GM21737 (cell line): ENCODE data around the gene FLOT2.

Experiments used
- ATAC-seq: cut with Tn5 transposase; IDR thresholded peaks from one replicate; pipeline ENCODE4 v1.9.1; 2021; ENCODE audit warnings: mild to moderate bottlenecking, moderate library complexity; ENCODE audit not compliant: unreplicated experiment

The FLOT2 gene

DNA sequence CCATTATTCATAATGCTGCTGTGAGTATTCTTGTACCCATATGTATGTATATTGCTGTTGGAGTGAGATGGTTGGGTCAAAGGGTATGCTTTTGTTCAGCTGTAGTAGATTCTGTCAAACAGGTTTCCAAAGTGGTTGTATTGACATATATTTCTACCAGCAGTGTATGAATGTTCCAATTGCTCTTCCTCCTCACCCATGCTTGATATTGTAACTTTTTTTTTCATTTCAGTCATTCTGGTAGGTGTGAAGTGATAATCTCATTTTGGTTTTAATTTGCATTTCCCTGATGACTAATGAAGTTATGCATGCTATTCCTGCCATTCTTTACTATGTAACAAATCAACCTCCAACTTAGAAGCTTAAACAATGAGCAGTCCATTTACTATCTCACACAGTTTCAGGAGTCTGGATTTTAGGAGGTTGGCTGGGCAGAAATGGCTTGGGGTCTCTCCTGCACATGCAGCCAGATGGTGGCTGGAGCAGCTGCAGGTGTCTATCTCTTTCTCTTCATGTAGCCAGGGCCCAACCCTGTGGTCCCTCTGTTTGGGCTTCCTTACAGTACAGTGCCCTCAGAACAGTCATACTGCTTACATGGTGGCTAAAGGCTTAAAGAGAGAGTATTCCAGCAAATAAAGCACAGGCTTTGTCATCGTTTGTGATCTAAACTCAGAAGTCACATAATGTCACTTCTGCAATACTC, 21.5 kb downstream of the FLOT2 start:
- no peak for ATAC-seq

DNA sequence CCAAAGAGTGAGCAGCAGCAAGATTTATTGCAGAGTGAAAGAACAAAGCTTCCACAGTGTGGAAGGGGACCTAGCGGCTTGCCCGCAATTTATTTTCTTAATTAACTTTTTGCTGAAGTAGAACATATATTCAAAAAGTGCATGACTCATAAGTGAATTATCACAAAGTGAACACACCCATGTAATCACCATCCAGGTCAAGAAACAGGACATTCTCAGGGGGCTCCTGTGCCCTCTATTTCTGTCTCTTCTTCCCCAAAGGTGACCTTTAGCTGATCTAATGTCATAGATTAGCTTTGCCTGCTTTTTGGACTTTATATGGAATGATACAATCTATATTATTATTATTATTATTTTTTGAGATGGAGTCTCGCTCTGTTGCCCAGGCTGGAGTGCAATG, 22.8 kb downstream of the FLOT2 start:
- ATAC-seq, result no peak

DNA sequence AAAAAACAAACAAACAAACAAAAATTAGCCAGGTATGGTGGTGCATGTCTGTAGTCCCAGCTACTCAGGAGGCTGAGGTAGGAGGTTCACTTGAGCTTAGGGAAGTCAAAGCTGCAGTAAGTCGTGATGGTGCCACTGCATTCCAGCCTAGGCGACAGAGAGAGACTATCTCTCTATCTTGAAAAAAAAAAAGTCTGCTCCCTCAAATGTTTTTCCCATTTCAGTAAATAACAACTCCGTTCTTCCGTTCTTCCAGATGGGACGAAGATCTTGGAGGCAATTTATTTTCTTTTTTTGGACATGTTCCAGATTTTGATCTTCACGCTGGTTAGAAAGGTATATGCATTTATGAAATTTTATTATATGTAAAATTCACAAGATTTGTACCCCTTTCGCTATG, 23.7 kb downstream of the FLOT2 start:
- no peak for ATAC-seq

DNA sequence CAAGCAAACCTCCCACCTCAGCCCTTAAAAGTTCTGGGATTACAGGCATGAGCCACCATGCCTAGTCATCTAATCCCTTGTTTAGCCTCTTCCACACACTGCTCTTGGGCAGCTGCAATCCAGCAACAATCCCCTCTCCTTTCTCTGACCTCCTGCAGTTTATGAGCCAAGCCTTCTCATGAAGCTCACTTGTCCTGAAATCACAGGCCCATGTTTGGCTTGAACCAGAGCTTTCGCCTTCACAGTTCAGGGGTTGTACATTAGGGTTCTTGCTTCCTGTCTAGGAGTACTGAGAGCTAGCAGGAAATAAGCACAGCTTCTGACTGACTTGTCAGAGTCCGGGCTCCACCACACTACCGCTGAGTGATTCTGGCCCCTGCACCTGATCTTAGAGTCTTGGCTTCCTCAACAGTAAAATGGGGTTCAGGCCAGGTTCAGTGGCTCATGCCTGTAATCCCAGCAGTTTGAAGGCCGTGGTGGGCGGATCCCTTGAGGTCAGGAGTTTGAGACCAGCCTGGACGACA, 26.4 kb downstream of the FLOT2 start:
- ATAC-seq, result peak; percentile 88

DNA sequence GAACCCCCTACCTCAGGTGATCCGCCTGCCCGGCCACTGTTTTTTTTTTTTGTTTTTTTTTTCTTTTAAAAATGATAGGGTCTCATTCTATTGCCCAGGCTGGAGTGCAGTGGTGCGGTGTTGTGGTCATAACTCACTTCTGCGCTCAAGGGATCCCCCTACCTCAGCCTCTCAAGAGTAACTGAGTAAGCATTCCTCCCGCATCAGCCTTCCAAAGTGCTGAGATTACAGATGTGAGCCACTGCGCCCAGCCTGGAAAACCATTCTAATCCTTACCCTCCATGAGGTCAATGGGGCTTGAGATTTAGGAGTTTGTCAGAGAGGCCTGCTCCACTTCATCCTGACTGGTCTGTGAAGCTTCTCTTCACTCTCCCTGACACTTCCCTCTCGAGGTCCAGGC, 30.3 kb downstream of the FLOT2 start:
- ATAC-seq, result no peak

DNA sequence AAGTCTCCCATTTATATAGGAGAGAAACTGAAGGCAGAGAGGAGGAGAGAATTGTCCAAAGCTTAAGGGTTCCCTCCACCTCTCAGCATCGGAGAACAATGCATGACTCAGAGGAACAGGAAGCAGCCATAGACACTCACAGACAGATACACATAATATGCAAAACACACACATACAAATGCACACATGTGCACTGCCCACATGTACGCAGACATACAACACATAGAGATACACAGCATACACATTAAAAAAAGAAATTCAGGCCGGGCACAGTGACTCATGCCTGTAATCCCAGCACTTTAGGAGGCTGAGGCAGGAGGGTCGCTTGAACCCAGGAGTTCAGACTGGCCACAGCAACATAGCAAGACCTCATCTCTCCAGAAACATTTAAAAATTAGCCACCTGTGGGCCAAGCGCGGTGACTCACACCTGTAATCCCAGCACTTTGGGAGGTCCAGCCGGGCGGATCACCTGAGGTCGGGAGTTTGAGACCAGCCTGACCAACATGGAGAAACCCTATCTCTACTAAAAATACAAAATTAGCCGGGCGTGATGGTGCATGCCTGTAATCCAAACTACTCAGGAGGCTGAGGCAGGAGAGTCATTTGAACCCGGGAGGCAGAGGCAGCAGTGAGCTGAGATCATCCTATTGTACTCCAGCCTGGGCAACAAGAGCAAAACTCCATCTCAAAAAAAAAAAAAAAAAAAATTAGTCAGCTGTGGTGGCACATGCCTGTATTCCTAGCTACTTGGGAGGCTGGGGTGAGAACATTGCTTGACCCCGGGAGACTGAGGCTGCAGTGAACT, 31.4 kb downstream of the FLOT2 start:
- ATAC-seq, result no peak

DNA sequence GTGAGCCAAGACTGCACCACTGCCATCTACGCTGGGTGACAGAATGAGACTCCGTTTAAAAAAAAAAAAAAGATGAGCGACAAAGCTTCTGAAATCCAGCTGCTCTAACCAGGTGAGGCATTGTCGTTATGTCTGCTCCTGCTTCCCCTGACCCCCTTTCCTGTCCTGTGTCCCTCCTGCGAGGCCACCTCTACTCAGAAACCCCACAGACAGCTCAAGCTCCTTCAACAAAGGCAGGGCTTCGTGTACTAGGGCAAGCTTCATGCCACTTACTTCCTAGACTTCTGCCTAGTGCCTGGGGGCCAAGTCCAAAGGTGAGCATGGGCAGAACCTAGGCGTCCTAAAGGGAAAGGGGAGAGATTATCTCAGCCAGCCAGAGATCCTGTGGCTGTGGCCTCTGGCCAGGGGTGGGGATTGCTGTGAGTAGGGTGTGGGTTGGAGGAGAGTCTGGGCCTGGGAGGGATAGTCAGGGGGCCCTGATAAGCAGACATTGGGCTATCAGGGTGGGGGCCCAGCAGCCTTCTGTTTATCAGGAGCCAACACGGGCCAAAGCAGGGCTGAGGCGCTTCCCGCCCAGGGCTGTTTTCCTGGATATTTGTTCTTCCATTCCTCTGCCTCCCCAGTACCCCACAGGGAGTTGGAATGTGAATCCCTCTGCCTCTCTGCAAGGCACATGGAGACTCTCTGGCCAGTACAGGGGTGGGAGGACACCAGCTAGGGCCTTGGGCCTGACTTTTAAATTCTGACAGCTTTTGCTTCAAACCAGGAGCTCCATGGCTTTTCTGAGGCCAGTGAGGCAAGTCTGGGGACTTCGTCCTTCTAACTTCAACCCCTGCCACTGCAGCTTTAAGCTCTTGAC, 32.3 kb downstream of the FLOT2 start:
- ATAC-seq, result no peak

DNA sequence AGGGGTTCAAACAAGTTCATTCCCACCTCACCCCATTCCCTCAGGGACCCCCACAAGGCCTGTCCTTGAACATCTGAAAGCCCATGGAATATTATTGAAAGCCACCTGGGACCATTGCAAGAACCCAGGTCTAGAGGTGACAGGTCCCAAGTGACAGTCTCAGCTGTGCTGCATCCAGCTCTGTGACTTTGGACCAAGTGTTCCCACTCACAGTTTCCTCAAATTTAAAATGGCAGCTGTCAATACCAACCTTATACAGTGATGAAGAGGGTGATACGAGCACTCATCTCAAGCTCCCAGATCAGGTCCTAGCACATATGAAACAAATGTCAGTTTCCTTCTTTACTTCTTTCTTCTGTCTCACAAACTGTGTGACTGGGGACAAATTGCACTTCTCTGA, 33.6 kb downstream of the FLOT2 start:
- ATAC-seq, result no peak

DNA sequence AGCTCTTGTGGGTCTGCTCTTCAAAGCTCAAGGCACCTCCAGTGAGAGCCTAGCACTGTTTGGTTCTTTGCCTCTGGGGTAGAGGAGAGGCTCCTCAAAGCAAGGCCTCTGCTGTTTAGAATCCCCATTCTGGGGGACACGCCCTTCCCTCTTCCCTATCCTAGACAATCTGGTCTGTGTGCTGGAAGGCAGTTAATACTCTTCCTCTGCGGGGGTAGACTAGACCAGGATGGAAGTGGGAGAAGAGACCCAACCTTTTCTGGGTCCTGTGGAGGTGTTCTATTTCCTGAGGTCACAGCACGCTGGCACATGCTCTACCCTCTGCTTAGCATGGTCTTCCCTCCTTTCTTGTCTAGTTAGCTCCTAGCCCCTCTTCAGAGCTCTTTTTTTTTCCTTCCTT, 35.0 kb downstream of the FLOT2 start:
- no peak for ATAC-seq

DNA sequence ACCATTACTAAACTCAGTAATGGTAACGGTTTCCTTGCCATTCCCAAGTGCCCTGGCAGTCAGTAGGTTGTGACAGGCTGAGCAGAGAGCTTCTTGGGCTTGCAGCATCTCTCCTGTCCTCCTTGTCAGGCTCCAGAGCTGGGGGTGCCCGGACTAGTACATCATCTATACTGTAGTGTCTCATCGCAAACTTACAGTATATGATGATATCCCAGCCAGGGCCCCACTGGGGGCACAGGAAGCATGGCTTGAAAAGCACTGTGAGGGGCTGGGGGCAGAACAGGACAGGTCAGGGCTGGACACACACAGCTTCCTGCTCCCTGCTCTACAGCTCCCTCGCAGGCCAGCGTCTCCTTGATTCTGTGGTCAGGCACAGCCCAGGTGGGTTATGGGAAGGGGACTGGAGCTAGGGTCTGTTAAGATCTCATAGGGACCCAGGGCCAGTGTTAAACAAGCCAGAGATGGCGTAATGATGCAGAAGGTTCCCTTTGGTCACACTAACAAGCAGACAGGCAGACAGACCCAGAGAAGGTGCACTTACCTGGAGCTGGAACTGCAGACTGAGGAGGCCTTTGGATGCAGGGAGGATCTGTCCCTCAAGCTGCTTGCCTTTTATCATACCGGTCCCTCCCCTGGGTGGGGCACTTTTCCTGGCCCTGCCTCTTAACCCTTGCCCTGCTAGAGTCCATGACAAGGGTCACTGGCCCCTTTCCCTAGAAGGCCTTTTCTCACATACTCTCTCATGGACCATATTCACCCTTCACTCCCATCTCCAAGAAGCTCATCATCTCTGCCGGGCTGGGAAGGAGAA, 35.9 kb downstream of the FLOT2 start:
- no peak for ATAC-seq

DNA sequence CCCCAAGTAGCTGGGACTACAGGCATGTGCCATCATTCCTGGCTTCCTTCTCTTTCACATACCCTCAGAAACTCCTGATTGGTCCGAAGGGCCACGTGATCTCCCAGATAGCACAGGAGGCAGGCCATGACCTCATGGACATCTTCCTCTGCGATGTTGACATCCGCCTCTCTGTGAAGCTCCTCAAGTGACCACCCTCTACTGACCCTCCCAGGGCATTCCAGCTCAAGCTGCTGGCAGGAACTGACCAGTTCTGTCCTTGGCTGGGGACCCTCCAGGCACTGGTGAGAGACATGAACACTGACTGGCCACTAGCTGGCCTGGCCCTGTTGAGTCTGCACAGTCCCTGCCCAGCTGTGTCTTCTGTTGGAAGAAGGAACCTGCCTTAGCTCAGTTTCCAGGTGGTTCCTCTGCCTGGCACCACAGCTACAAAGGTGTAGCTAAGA, 37.1 kb downstream of the FLOT2 start:
- ATAC-seq, result no peak

DNA sequence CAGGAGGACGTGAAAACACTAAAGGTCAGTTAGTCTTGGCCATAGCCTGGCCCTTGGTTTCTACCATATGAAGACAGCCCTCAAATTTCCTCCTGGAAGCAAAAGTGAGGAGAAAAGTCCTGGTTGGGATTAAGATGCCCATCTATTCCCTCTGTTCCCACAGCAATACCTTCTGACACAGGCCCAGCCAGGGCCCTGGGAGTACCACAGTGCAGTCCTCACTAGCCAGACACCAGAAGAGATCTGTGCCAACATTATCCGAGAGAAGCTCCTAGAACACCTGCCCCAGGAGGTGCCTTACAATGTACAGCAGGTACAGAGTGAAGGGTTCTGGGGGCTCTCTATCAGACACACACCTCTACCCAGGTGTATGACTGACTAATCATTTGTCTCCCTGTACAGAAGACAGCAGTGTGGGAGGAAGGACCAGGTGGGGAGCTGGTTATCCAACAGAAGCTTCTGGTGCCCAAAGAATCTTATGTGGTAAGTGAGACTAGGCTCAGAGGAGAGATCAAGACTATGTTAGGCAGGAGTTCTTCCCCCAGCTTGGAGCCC, 38.7 kb downstream of the FLOT2 start:
- ATAC-seq, result no peak

DNA sequence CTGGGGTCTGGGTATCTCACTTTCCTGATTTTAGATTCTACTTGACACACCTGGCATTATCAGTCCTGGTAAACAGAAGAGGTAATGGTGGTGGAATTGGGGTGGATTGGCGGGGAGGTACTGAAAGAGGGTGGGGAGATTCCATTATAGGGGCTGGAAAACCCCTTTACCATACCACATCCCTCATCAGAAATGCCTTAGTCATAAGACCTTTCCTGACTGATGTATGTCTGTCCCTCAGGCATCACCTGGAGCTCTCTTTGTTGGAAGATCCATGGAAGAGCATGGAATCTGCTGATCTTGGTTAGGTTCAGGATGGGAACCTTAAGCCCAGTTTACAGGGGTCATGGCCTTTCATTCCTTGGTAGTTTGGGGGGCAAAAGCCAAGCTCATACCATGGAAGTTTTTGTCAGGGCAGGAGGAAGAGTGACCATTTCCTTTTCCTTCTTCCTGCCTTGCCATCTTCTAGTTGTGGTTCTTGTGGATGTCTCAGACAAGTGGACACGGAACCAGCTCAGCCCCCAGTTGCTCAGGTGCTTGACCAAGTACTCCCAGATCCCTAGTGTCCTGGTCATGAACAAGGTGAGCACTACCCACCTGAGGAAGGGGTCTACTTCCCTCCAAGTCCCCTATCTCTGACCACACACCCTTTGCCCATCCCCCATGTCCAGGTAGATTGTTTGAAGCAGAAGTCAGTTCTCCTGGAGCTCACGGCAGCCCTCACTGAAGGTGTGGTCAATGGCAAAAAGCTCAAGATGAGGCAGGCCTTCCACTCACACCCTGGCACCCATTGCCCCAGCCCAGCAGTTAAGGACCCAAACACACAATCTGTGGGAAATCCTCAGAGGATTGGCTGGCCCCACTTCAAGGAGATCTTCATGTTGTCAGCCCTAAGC, 39.4 kb downstream of the FLOT2 start:
- no peak for ATAC-seq

DNA sequence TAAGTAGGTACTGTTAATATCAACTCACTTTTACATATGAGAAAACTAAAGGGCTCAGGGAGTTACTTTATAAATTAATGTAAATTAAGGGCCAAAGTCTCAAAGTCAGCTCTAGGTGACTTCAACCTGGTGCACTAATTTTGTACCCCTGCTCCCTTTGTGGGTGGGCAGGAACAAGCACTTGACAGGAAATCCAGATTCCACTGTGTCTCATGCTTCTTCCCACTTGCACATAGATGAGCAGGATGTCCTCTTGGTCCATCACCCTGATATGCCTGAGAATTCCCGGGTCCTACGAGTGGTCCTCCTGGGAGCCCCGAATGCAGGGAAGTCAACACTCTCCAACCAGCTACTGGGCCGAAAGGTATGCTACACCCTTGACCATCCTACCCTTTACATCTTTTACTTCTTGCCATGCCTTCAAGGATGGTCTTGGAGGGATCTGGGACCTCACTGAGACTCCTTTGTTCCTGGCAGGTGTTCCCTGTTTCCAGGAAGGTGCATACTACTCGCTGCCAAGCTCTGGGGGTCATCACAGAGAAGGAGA, 41.4 kb downstream of the FLOT2 start:
- no peak for ATAC-seq

DNA sequence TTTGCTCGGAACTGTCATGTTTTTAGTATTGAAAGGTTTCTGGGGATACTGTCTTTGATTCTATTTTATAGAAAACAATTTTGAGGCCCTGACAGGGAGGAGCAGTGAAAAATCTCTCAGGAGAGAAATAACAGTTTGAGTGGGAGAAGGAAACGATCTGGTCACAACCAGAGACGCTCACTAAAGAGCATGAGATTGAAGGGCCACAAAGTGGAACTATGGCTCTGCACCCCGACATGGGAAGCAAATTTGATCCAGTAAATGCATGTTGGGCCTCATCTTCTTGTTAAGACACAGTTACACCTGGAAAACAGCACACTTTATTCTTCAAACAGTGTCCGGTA, 42.2 kb downstream of the FLOT2 start:
- no peak for ATAC-seq

DNA sequence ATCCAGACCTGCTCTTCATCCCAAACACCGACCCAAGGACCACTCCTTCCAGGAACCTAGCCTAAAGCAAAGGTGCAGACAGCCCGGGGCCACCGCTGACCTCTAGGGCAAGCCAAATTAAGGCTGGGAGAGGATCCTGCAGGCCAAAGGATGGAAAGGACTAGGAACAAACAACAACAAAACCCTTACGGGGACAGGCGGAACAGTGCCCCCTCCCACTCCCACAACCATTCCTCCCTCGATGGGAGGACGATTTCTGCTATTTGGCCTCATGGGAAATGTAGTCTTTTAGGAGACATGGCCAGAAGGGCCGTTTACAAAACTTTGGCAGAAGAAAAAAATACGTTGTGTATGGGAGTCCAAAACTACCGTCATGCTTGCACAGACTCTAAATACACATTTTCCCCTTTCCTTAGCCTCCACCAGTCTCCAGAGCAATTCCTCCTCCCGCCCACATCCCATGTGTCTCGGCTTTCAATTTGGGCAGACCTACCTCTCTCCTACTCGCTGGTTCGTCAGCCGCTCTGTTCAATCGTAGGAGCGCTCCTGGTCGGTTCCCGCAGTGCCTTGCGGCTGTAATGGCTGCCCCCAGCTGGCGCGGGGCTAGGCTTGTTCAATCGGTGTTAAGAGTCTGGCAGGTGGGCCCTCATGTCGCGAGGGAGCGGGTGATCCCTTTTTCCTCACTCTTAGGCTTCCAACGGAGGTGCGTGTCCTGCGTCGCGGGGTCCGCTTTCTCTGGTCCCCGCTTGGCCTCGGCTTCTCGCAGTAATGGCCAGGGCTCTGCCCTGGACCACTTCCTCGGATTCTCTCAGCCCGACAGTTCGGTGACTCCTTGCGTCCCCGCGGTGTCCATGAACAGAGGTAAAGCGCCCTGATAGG, 42.8 kb downstream of the FLOT2 start, which contains the start of gene ERAL1:
Gene ERAL1, plus strand, starts transcription at position 560 of the 879 bp plus-strand sequence. Its CDS starts 19 bp downstream, at position 579.
- ATAC-seq, result peak; percentile 92

DNA sequence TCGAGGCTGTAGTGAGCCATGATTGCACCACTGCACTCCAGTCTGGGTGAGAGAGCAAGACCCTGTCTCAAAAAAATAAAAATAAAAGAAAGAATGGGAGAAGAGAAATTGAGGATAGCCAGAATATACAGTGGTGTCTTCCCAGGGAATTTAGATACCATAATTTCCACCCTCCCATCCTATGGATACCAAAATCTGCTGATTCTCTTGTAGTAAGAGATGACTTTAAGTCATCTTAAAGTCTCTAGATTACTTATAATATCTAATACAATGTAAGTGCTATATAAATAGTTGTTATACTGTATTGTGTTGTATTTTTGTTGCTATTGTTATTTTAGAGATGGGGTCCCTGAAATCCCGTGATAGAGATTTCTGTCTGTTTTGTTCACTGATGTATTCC, 44.2 kb downstream of the FLOT2 start:
- no peak for ATAC-seq

DNA sequence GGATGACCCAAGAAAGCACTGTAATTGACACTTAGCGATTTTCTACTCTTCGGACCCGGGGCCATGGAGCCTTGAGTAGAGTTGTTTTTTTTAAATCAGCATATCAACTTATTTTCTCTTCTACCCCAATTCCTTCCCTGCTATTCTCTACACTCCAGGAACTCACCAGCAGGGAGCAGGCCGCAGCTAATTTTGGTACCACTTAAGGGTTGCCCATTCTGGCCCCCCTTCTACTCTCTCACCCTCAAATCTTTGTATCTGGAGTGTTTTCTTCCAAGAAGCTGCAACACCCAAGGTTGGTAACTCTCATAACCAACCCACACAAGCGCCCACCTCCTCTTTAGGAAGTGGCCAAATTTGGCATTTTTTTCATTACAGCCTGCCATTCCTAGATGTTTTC, 48.3 kb downstream of the FLOT2 start:
- ATAC-seq, result no peak
